Prostate gland (tissue), 2 donors: ENCODE measurements around the gene ADARB2. TPM values are rescaled to one million over a fixed set of nuclear protein-coding genes. Genes with fewer than 3 reads are reported as not detected.

Experiments
- DNase-seq: peaks from one replicate; pipeline ENCODE4 v3.0.0-alpha.2; 2019; ENCODE audit warnings: low spot score
- H3K27ac ChIP-seq, 2 donors: fragments of 200-600 bp; sonication (generic); 2 replicates each; pipeline ENCODE4 v1.5.1; 2017 to 2019
- H3K27me3 ChIP-seq: fragments of 200-600 bp; sonication (generic); replicated peaks from 2 replicates; pipeline ENCODE4 v1.5.1; 2019; ENCODE audit not compliant: insufficient read depth
- H3K36me3 ChIP-seq, 2 donors: fragments of 200-600 bp; sonication (generic); 1 replicate in 1 of 2; 2 replicates in 1 of 2; pipeline versions ENCODE4 v1.5.1 to v1.8.1; 2017 to 2019
- H3K4me1 ChIP-seq: fragments of 200-600 bp; sonication (generic); replicated peaks from 2 replicates; pipeline ENCODE4 v1.5.1; 2019
- H3K4me3 ChIP-seq, 2 donors: fragments of 200-600 bp; sonication (generic); 2 replicates each; pipeline ENCODE4 v1.5.1; 2017 to 2019
- H3K9me3 ChIP-seq: fragments of 200-600 bp; sonication (generic); 2 replicates; pipeline ENCODE4 v1.5.1; 2017
- CTCF ChIP-seq, 4 experiments: fragments of 200-600 bp in 2 of 4; fragments of 450-650 bp in 2 of 4; sonication (generic) in 2 of 4; IDR thresholded peaks; 1 replicate in 3 of 4; 2 replicates in 1 of 4; pipeline ENCODE4 v1.5.1; 2016 to 2019; ENCODE audit warnings: antibody characterized with exemption in 4 of 4, mild to moderate bottlenecking in 2 of 4, moderate library complexity in 2 of 4
- POLR2A ChIP-seq: fragments of 450-650 bp; IDR thresholded peaks from one replicate; pipeline ENCODE4 v1.6.1; 2016; ENCODE audit warnings: antibody characterized with exemption, mild to moderate bottlenecking
- POLR2AphosphoS5 ChIP-seq: sonication (generic); formaldehyde crosslinking; IDR thresholded peaks from one replicate; pipeline ENCODE4 v1.6.1; 2017; ENCODE audit warnings: antibody characterized with exemption
- WGBS: methylation state at CpG from one replicate; pipeline ENCODE4 v1.1.5; 2018; 5-methylcytosine and 5-hydroxymethylcytosine counted together
- intact Hi-C: fragments of 100-400 bp; cut with DNase I; formaldehyde crosslinking; loops from one replicate; pipeline ENCODE4 v1.14.2; 2022
- total RNA-seq, 2 donors: library from RNA; depleted of rRNA; stranded (reverse); fragments of >200 nt; gene quantifications; one replicate each; pipeline ENCODE4 v1.1.0, GENCODE V29; 2016

ADARB2 gene
- total RNA-seq, 2 donors from 2014 or later = 0.36 to 10.5 TPM

GRCh38 chr10:1543596-1543995 lies 193.7 kb downstream of the ADARB2 start:
- Histone ChIP-seq H3K4me1 (no peaks in the 10 kb centered on the region), H3K9me3 (no peaks in the 10 kb centered on the region), H3K27ac (no peak overlapping the region), H3K36me3 (no peaks in the 10 kb centered on the region), H3K27me3 (peaks cover 3% of the 10 kb centered on the region), H3K4me3 (no peak overlapping the region)
- WGBS = 83% methylated on average over 11 of the region's 11 CpGs
- no peak for TF ChIP-seq POLR2AphosphoS5
- no peak for TF ChIP-seq POLR2A
- intact Hi-C loops = no loop called here
- no peak for DNase-seq

DNA sequence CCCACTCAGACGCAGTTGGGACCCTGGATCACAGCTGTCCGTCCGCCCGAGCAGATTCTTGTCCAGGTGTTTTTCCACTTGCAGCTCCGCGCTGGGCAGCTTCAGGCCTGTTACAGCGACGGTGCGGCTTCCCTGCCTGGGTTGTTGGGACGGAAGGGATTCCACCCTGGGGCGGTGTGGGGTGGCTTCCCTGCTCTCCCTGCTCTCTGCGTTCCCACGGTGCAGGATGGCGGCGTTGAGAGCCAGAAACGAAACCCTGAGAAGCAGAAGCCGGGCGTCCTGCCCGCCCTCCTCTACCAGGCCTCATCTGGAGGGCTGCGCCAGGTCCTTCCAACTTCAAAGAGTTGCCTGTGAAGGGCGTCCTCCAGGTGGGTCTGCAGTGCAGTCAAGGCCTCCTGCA lies 194.4 kb downstream of the ADARB2 start:
- Histone ChIP-seq H3K4me1 (no peaks in the 10 kb centered on the region), H3K36me3 (no peaks in the 10 kb centered on the region), H3K9me3 (no peaks in the 10 kb centered on the region), H3K4me3 (no peak overlapping the region), H3K27me3 (no peaks in the 10 kb centered on the region), H3K27ac (no peak overlapping the region)
- TF ChIP-seq POLR2A (no peak), CTCF (IDR thresholded peaks at IDR 0.05) (no peak), POLR2AphosphoS5 (no peak)
- DNase-seq = no peak
- intact Hi-C loops = no loop called here
- 93% methylated on average over 21 of the region's 21 CpGs for WGBS

DNA sequence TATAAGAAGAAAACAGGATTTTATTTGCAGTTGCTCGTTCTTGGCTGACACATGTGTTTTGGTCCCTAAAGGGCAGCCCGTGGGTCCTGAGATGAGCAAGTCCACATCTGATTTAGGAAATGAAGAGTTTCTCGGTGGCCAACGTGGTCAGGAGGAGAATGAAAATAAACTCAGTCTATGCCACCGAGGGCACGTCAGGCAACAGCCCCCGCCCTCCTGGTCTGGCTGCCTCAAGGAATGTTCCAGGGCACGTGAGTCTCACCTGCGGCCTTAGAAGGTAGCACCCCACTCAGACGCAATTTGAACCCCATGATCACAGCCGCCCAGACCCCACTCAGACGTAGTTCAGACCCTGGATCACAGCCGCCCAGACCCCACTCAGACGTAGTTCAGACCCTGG lies 197.2 kb downstream of the ADARB2 start:
- intact Hi-C loops = no loop called here
- 90% methylated on average over 12 of the region's 14 CpGs for WGBS
- Histone ChIP-seq H3K9me3 (no peaks in the 10 kb centered on the region), H3K36me3 (no peaks in the 10 kb centered on the region), H3K27me3 (no peaks in the 10 kb centered on the region), H3K27ac (no peak overlapping the region), H3K4me3 (no peak overlapping the region), H3K4me1 (no peaks in the 10 kb centered on the region)
- no peak for DNase-seq
- TF ChIP-seq POLR2A (no peak), POLR2AphosphoS5 (no peak), CTCF (IDR thresholded peaks at IDR 0.05) (no peak)

GRCh38 chr10:1539216-1539615 lies 198.1 kb downstream of the ADARB2 start:
- Histone ChIP-seq H3K36me3 (no peaks in the 10 kb centered on the region), H3K9me3 (no peaks in the 10 kb centered on the region), H3K4me3 (no peak overlapping the region), H3K27ac (no peak overlapping the region), H3K27me3 (no peaks in the 10 kb centered on the region), H3K4me1 (no peaks in the 10 kb centered on the region)
- TF ChIP-seq POLR2AphosphoS5 = no peak
- no peak for TF ChIP-seq POLR2A
- no peak for TF ChIP-seq CTCF (IDR thresholded peaks at IDR 0.05)
- 78% methylated on average over 5 of the region's 5 CpGs for WGBS
- intact Hi-C loops = no loop called here
- no peak for DNase-seq

DNA sequence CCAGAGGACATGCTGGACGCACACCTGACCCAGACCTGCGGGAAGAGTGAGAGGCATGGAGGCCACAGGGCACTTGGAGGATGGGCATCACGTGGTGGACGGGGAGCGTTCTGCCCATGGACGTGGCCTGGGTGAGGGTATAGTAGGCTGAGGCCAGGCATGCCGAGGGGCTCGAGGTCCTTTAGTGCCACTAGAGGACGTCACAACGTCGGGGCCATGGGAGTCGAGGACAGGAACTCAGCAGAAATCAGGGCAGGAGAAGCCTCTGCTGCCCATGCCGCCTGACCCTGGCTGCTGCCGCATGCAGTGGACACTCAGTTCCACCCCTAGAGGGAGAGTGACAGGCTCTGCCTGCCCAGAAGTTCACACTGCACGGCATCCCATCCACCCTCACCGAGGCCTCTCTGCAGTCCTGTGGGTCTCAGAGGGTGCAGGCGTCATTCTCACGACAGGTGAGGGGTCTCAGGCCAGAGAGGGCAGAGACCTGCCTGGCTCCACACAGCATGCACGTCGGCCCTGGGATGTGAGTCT lies 198.7 kb downstream of the ADARB2 start:
- DNase-seq = no peak
- 86% methylated on average over 18 of the region's 20 CpGs for WGBS
- intact Hi-C loops = no loop called here
- Histone ChIP-seq H3K9me3 (no peaks in the 10 kb centered on the region), H3K36me3 (no peaks in the 10 kb centered on the region), H3K27me3 (no peaks in the 10 kb centered on the region), H3K4me3 (no peak overlapping the region), H3K27ac (no peak overlapping the region), H3K4me1 (no peaks in the 10 kb centered on the region)
- TF ChIP-seq POLR2A = no peak
- no peak for TF ChIP-seq CTCF (IDR thresholded peaks at IDR 0.05)
- TF ChIP-seq POLR2AphosphoS5 = no peak
